HepG2 (cell line): Measurements from ENCODE around the gene ZNF628. TPM values are rescaled to one million over a fixed set of nuclear protein-coding genes. Genes with fewer than 3 reads are reported as not detected.

ENCODE experiments used
- ATAC-seq: fragments of 200-7000 bp; cut with Tn5 transposase; 3 replicates; pipeline ENCODE4 v1.9.1; 2020; ENCODE audit warnings: mild to moderate bottlenecking, moderate library complexity
- BruUV-seq: library from RNA; stranded (reverse); fragments of 400-500 nt; replicated peaks from 2 replicates; lab custom pipeline; 2021; lab: Mats Ljungman, UMichigan
- CTCF ChIA-PET: fragments of 300-600 bp; formaldehyde crosslinking; extraction: SDS; loops from one replicate; lab custom pipeline; 2021; ENCODE audit warnings: low total read pairs, inconsistent platforms, low intra/inter-chr PET ratio; lab: Yijun Ruan, JAX
- POLR2A ChIA-PET: fragments of 350-600 bp; sonication (Branson Sonifier 250); formaldehyde crosslinking; loops from one replicate; lab custom pipeline; 2020; ENCODE audit warnings: antibody characterized with exemption, inconsistent platforms; lab: Yijun Ruan, JAX
- DNase-seq: peaks from one replicate; pipeline ENCODE4 v3.0.0-alpha.2; 2015; ENCODE audit warnings: low spot score
- FAIRE-seq: peaks from 3 replicates; lab custom pipeline; 2011; peaks lifted over from hg19 to GRCh38; lab: Jason Lieb, UNC
- H2AFZ ChIP-seq: one replicate; pipeline ENCODE4 v1.6.1; 2011; ENCODE audit warnings: low read length, inconsistent platforms
- H3K27ac ChIP-seq: fragments of 300-600 bp; 3 replicates; pipeline ENCODE4 v1.8.0; 2011; ENCODE audit warnings: mixed run types, mild to moderate bottlenecking, mixed read lengths, low read length, inconsistent platforms; ENCODE audit not compliant: insufficient read depth; ENCODE audit errors: extremely low read length
- H3K27me3 ChIP-seq, 2 experiments: fragments of 200-600 bp in 1 of 2; 2 replicates in 1 of 2; 3 replicates in 1 of 2; pipeline versions ENCODE4 v1.6.0 to v1.8.0; 2011; ENCODE audit warnings: low read length in 2 of 2, mild to moderate bottlenecking in 2 of 2, moderate library complexity in 2 of 2, inconsistent platforms in 1 of 2; ENCODE audit not compliant: insufficient read depth in 2 of 2, control insufficient read depth in 1 of 2
- H3K36me3 ChIP-seq, 2 experiments: fragments of 200-600 bp in 1 of 2; replicated peaks in 1 of 2; 2 replicates in 1 of 2; 3 replicates in 1 of 2; pipeline versions ENCODE4 v1.5.1 to v1.8.0; 2011; ENCODE audit warnings: low read length in 2 of 2, inconsistent platforms in 1 of 2; ENCODE audit not compliant: insufficient read depth in 2 of 2, control insufficient read depth in 1 of 2
- H3K4me1 ChIP-seq: 2 replicates; pipeline ENCODE4 v1.5.1; 2012; ENCODE audit warnings: low read length, inconsistent platforms; ENCODE audit not compliant: insufficient read depth
- H3K4me2 ChIP-seq: 2 replicates; pipeline ENCODE4 v1.6.0; 2011; ENCODE audit warnings: low read depth, low read length, inconsistent platforms
- H3K4me3 ChIP-seq, 3 experiments: fragments of 200-600 bp in 1 of 3; sonication (generic), shearing (Covaris generic) in 1 of 3; replicated peaks in 1 of 3; 2 replicates each; pipeline ENCODE4 v1.5.1; 2011 to 2016; ENCODE audit warnings: low read length in 3 of 3, inconsistent platforms in 2 of 3, low read depth in 2 of 3, mild to moderate bottlenecking in 2 of 3, control low read depth in 1 of 3, mixed read lengths in 1 of 3; ENCODE audit not compliant: insufficient read depth in 1 of 3
- H3K79me2 ChIP-seq: one replicate; pipeline ENCODE4 v1.6.1; 2011; ENCODE audit warnings: low read length, inconsistent platforms; ENCODE audit not compliant: insufficient read depth
- H3K9ac ChIP-seq: 2 replicates; pipeline ENCODE4 v1.6.0; 2011; ENCODE audit warnings: mild to moderate bottlenecking, low read depth, low read length, inconsistent platforms; ENCODE audit not compliant: insufficient read depth
- H3K9me3 ChIP-seq: 2 replicates; pipeline ENCODE4 v1.5.1; 2012; ENCODE audit warnings: mild to moderate bottlenecking, low read length
- H4K20me1 ChIP-seq: 2 replicates; pipeline ENCODE4 v1.6.0; 2011; ENCODE audit warnings: inconsistent platforms, mild to moderate bottlenecking, low read length, moderate library complexity; ENCODE audit not compliant: insufficient read depth
- CCAR2 ChIP-seq: fragments of 200-400 bp; formaldehyde crosslinking; optimal IDR thresholded peaks from 2 replicates; pipeline ENCODE3; 2018; ENCODE audit warnings: low read depth, mild to moderate bottlenecking, low read length, moderate library complexity
- GTF3A ChIP-seq: sonication (generic); formaldehyde crosslinking; conservative IDR thresholded peaks from 2 replicates; pipeline ENCODE4 v1.4.0; 2020; ENCODE audit warnings: mild to moderate bottlenecking, missing genetic modification reagents
- ZBTB7B ChIP-seq: sonication (generic); formaldehyde crosslinking; IDR thresholded peaks from 2 replicates; pipeline ENCODE4 v1.4.0; 2020; ENCODE audit warnings: missing genetic modification reagents
- ZNF33B ChIP-seq: sonication (generic); formaldehyde crosslinking; IDR thresholded peaks from 2 replicates; pipeline ENCODE4 v1.5.1; 2020; ENCODE audit warnings: mild to moderate bottlenecking, missing genetic modification reagents
- ZNF567 ChIP-seq: sonication (generic); formaldehyde crosslinking; IDR thresholded peaks from 2 replicates; pipeline ENCODE4 v1.8.1; 2023; ENCODE audit warnings: mild to moderate bottlenecking, missing genetic modification reagents, borderline replicate concordance
- ZNF629 ChIP-seq: sonication (generic); formaldehyde crosslinking; conservative IDR thresholded peaks from 2 replicates; pipeline ENCODE4 v1.5.0; 2020; ENCODE audit warnings: missing genetic modification reagents
- ZNF761 ChIP-seq: sonication (generic); formaldehyde crosslinking; conservative IDR thresholded peaks from 2 replicates; pipeline ENCODE4 v1.4.0; 2020; ENCODE audit warnings: mild to moderate bottlenecking, missing genetic modification reagents
- WGBS: methylation state at CpG from one replicate; pipeline ENCODE4 v1.1.6; 2017; ENCODE audit warnings: low lambda C conversion rate; 5-methylcytosine and 5-hydroxymethylcytosine counted together
- in situ Hi-C: cut with HindIII; loops from 2 replicates; pipeline ENCODE4 v1.10.0; 2017; ENCODE audit warnings: low pct_unique_long_range_greater_than_20kb; ENCODE audit not compliant: extremely low pct_ligation_motif_present
- intact Hi-C: fragments of 100-400 bp; cut with micrococcal nuclease; formaldehyde crosslinking; loops from one replicate; pipeline ENCODE4 v1.10.0; 2022; ENCODE audit not compliant: unreplicated experiment
- polyA plus RNA-seq, 8 experiments: library from polyadenylated mRNA; depleted of rRNA in 3 of 8; stranded (reverse) in 7 of 8; unstranded in 1 of 8; fragments of >200 nt; fragmentation: Illumina TruSeq in 4 of 8; extraction: Trizol in 4 of 8; gene quantifications; 2 replicates each; pipeline versions ENCODE4 v1.2.1 to v1.2.3, GENCODE V29; 2011 to 2016; ENCODE audit warnings: low read depth in 4 of 8, missing spikeins in 1 of 8, mixed read lengths in 1 of 8; ENCODE audit not compliant: insufficient read depth in 1 of 8
- total RNA-seq, 5 experiments: library from RNA; depleted of rRNA; stranded (reverse); fragments of >200 nt; fragmentation: Illumina TruSeq; extraction: Trizol; gene quantifications; 2 replicates each; pipeline ENCODE4 v1.2.3, GENCODE V29; 2016; ENCODE audit warnings: low read depth in 1 of 5
- TF ChIP-seq, protein P1 (sequence below): sonication (generic); formaldehyde crosslinking; IDR thresholded peaks from 2 replicates; pipeline ENCODE4 v1.4.0; 2020; ENCODE audit warnings: mild to moderate bottlenecking, missing genetic modification reagents

The ZNF628 gene
- total and polyA plus RNA-seq, 2 of the 13 experiments (the other 11 are each of a cell fraction or from before 2014, with no cell fraction given) = 0.54 to 1.2 TPM

DNA sequence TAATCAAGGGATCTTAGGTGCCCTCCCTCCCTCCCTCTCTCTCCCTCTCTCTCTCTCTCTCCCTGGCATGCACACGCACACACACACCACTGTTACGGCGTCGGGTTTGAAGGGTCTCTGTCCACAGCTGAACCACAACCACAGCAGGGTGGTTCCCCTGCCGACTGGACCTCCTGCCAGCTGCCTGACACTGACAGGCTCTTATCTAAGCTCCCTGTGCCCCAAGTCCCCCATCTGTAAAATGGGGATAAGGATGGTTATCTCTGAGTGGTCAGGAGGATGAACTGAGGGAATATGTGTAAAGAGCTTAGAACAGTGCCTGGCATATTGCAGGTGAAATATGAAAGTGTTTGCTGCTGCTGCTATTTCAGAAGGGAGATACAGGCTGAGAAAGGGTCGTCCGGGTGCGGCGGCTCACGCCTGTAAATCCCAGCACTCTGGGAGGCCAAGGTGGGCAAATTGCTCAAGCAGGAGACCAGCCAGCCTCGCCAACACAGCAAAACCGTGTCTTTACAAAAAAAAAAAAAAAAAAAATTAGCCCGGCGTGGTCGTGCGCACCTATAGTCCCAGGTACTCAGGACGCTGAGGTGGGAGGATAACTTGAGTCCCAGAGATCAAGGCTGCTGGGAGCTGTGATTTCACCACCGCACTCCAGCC is 32.5 kb upstream of the ZNF628 start:
- Histone ChIP-seq H4K20me1 (peaks cover 4% of the 10 kb centered on the region; the same call in 1 of the 2 replicates), H3K36me3 (no peaks in the 10 kb centered on the region), H3K4me3 (no peak overlapping the region), H3K9ac (no peak overlapping the region), H3K9me3 (no peaks in the 10 kb centered on the region), H2AFZ (no peak overlapping the region), H3K4me2 (no peak overlapping the region), H3K27me3 (peaks cover 6 to 52% of the 10 kb centered on the region in 2 experiments; a peak in 4 of 5 replicates)
- POLR2A ChIA-PET = no interaction called here
- TF ChIP-seq ZNF629 (CRISPR knock-in tag) (peak; percentile 10; the same call in 1 of the 2 replicates), GTF3A (no peak)
- TF ChIP-seq, all 625 proteins: peak for 1
- WGBS = 12% methylated on average over 18 of the region's 18 CpGs
- CTCF ChIA-PET = no interaction called here
- FAIRE-seq (no peak), DNase-seq (no peak), ATAC-seq (no peak)
- Histone ChIP-seq H3K79me2 (no peaks in the 10 kb centered on the region), H3K4me1 (no peaks in the 10 kb centered on the region), H3K27ac (no peak overlapping the region)
- intact Hi-C loops (no loop called here), in situ Hi-C loops (no loop called here)
- no TSS peak for BruUV-seq

DNA sequence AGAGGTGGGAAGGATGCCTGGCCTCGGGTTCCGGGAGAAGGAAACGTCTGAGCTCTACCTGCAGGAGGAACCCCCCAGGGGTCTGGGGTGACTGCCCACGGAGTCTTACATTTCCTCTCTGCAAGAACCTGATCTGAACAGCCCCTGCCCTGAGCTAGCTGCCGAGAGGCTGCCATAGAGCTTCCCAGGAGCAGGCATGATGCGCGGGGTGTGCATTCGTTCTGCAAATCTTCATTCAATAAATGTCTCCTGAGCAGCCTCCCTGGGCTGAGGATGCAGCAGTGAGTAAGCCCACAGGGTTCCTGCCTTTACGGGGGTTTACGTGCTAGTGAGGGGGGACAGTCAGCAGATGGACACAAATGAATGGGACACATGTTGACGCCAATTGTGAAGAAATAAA is 31.8 kb upstream of the ZNF628 start:
- no peak overlapping the region for H3K4me2 ChIP-seq
- in situ Hi-C loops = no loop called here
- H3K9ac ChIP-seq = no peak overlapping the region
- ChIA-PET CTCF (no interaction called here), POLR2A (no interaction called here)
- no peaks in the 10 kb centered on the region for H3K36me3 ChIP-seq
- intact Hi-C loops = no loop called here
- H3K9me3 ChIP-seq = no peaks in the 10 kb centered on the region
- no peak overlapping the region for H3K27ac ChIP-seq
- H3K4me1 ChIP-seq = no peaks in the 10 kb centered on the region
- FAIRE-seq (no peak), ATAC-seq (no peak), DNase-seq (no peak)
- WGBS = 27% methylated on average over 7 of the region's 11 CpGs
- BruUV-seq = no TSS peak
- no peak overlapping the region for H2AFZ ChIP-seq
- TF ChIP-seq ZNF567 (no peak), ZBTB7B (CRISPR knock-in tag) (no peak), CCAR2 (no peak), ZNF761 (CRISPR knock-in tag) (no peak), ZNF33B (CRISPR knock-in tag) (no peak)
- TF ChIP-seq, protein P1, sequence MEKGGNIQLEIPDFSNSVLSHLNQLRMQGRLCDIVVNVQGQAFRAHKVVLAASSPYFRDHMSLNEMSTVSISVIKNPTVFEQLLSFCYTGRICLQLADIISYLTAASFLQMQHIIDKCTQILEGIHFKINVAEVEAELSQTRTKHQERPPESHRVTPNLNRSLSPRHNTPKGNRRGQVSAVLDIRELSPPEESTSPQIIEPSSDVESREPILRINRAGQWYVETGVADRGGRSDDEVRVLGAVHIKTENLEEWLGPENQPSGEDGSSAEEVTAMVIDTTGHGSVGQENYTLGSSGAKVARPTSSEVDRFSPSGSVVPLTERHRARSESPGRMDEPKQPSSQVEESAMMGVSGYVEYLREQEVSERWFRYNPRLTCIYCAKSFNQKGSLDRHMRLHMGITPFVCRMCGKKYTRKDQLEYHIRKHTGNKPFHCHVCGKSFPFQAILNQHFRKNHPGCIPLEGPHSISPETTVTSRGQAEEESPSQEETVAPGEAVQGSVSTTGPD = no peak
- no peak overlapping the region for H3K4me3 ChIP-seq
- peaks cover 4% of the 10 kb centered on the region; the same call in 1 of the 2 replicates for H4K20me1 ChIP-seq
- H3K27me3 ChIP-seq = peaks cover 6 to 56% of the 10 kb centered on the region in 2 experiments; a peak in 4 of 5 replicates
- H3K79me2 ChIP-seq = no peaks in the 10 kb centered on the region
